Measurements from ENCODE around the gene NUP43. TPM values are rescaled to one million over a fixed set of nuclear protein-coding genes. Genes with fewer than 3 reads are reported as not detected.

The NUP43 gene
- total RNA-seq, 3 donors from 2014 or later (not counting 1 experiment from before 2014, with no cell fraction given), result 20.8 to 33.4 (median 23.5) TPM

DNA sequence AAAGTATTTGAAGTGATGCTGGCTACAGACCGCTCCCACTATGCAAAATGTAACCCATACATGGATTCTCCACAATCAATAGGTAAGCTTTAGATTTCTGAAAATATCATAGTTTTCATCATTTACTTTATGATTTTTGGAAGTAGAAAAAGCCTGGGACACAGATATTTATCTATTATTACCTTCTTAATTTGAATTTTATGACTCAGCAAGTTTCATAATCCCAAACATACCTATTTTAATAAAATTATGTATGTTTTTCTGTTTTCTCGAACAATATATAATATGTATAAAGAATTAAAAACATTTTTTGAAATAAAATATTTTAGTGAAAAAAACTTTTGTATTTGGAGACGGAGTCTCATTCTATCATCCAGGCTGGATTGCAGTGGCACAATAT, 24.9 kb upstream of the NUP43 start:
- intact Hi-C loops (cut with micrococcal nuclease), result no loop called here
- no peaks in the 10 kb centered on the region for H3K27me3 Mint-ChIP-seq (ENCODE audit: low read depth in 2 of 2)
- Histone ChIP-seq H3K9me3 (ENCODE audit: control insufficient read depth, insufficient read depth, low read length) (no peaks in the 10 kb centered on the region), H3K4me1 (ENCODE audit: control insufficient read depth, insufficient read depth, low read length) (no peaks in the 10 kb centered on the region), H3K4me3 (ENCODE audit: low read length) (no peak overlapping the region), H3K27ac (ENCODE audit: low read length) (no peak overlapping the region), H3K27me3 (ENCODE audit: control insufficient read depth, insufficient read depth, low read length) (no peaks in the 10 kb centered on the region), H3K36me3 (ENCODE audit: control insufficient read depth, insufficient read depth, low read length) (peaks cover 23% of the 10 kb centered on the region)
- peak overlapping the region in 1 of 2 donors; percentile 47 for H3K27ac Mint-ChIP-seq
- no peaks in the 10 kb centered on the region for H3K9me3 Mint-ChIP-seq
- WGBS (ENCODE audit: insufficient coverage), result 100% methylated on average over 1 of the region's 3 CpGs
- TF ChIP-seq, protein P1, sequence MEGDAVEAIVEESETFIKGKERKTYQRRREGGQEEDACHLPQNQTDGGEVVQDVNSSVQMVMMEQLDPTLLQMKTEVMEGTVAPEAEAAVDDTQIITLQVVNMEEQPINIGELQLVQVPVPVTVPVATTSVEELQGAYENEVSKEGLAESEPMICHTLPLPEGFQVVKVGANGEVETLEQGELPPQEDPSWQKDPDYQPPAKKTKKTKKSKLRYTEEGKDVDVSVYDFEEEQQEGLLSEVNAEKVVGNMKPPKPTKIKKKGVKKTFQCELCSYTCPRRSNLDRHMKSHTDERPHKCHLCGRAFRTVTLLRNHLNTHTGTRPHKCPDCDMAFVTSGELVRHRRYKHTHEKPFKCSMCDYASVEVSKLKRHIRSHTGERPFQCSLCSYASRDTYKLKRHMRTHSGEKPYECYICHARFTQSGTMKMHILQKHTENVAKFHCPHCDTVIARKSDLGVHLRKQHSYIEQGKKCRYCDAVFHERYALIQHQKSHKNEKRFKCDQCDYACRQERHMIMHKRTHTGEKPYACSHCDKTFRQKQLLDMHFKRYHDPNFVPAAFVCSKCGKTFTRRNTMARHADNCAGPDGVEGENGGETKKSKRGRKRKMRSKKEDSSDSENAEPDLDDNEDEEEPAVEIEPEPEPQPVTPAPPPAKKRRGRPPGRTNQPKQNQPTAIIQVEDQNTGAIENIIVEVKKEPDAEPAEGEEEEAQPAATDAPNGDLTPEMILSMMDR (IDR thresholded peaks at IDR 0.05), result no peak
- no peaks in the 10 kb centered on the region for H3K36me3 Mint-ChIP-seq
- DNase-seq, result no peak
- no peak for ATAC-seq
- H3K4me3 Mint-ChIP-seq, result no peak overlapping the region
- H3K4me1 Mint-ChIP-seq, result peaks cover 5 to 11% of the 10 kb centered on the region in 2 donors

DNA sequence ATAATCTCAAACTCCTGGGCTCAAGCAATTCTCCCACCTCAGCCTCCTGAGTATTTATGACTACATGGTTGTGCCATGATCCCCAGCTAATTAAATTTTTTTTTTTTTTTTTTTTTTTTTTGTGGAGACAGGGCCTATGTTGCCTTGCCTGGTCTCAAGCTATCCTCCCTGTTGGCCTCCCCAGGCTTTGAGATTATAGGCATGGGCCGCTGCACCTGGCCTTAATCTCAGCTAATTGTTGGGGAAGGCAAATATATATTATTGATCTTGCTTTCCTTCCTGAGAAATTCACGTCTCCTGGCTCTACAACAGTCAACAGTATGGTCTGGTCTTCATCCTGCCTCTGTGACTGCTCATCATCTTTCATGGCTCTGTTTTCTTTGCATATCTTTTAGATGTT, 23.3 kb upstream of the NUP43 start:
- Mint-ChIP-seq H3K9me3 (no peaks in the 10 kb centered on the region), H3K4me3 (no peak overlapping the region), H3K27ac (no peak overlapping the region), H3K36me3 (no peaks in the 10 kb centered on the region), H3K4me1 (peaks cover 5 to 11% of the 10 kb centered on the region in 2 donors), H3K27me3 (ENCODE audit: low read depth in 2 of 2) (no peaks in the 10 kb centered on the region)
- no peaks in the 10 kb centered on the region for H3K27me3 ChIP-seq (ENCODE audit: control insufficient read depth, insufficient read depth, low read length)
- no peak overlapping the region for H3K27ac ChIP-seq (ENCODE audit: low read length)
- ATAC-seq (no peak), DNase-seq (no peak)
- H3K36me3 ChIP-seq (ENCODE audit: control insufficient read depth, insufficient read depth, low read length), result peaks cover 24% of the 10 kb centered on the region
- no peaks in the 10 kb centered on the region for H3K9me3 ChIP-seq (ENCODE audit: control insufficient read depth, insufficient read depth, low read length)
- no peaks in the 10 kb centered on the region for H3K4me1 ChIP-seq (ENCODE audit: control insufficient read depth, insufficient read depth, low read length)
- TF ChIP-seq, protein P1 (IDR thresholded peaks at IDR 0.05), result no peak
- no peak overlapping the region for H3K4me3 ChIP-seq (ENCODE audit: low read length)
- 96% methylated on average over 2 of the region's 2 CpGs for WGBS (ENCODE audit: insufficient coverage)
- intact Hi-C loops (cut with micrococcal nuclease), result no loop called here

DNA sequence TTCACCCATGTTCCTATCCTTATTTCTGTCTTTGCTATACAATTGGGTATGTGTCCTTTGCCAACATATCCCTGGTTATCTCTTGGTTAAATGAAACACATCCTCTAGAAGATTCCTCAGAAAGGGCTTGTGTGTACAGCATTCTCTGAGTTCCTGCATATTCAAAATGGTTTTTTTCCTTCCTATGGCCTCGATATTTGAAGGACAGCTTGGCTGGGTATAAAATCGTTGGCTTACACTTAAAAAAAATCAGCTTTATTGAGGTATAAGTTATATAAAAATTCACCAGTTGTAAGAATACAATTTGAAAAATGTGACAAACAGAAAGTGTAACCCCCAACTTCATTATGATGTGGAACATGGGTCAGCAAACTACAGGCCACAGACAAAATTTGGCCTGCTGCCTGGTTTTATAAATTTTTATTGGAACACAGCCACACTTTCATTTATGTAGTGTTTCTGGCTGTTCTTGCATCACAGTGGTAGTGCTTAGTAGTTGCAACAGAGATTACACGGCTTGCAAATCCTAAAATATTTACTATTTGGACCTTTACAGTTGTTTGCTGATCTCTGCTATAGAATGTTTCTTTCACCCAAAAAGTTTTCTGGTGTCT, 19.9 kb upstream of the NUP43 start:
- Mint-ChIP-seq H3K36me3 (no peaks in the 10 kb centered on the region), H3K27me3 (ENCODE audit: low read depth in 2 of 2) (no peaks in the 10 kb centered on the region), H3K9me3 (no peaks in the 10 kb centered on the region), H3K27ac (no peak overlapping the region), H3K4me3 (no peak overlapping the region), H3K4me1 (peaks cover 13 to 24% of the 10 kb centered on the region in 2 donors)
- H3K27ac ChIP-seq (ENCODE audit: low read length), result no peak overlapping the region
- no peaks in the 10 kb centered on the region for H3K4me1 ChIP-seq (ENCODE audit: control insufficient read depth, insufficient read depth, low read length)
- intact Hi-C loops (cut with micrococcal nuclease), result no loop called here
- no peaks in the 10 kb centered on the region for H3K9me3 ChIP-seq (ENCODE audit: control insufficient read depth, insufficient read depth, low read length)
- ATAC-seq (no peak), DNase-seq (no peak)
- H3K4me3 ChIP-seq (ENCODE audit: low read length), result no peak overlapping the region
- peaks cover 9% of the 10 kb centered on the region for H3K36me3 ChIP-seq (ENCODE audit: control insufficient read depth, insufficient read depth, low read length)
- TF ChIP-seq, protein P1 (IDR thresholded peaks at IDR 0.05), result no peak
- no peaks in the 10 kb centered on the region for H3K27me3 ChIP-seq (ENCODE audit: control insufficient read depth, insufficient read depth, low read length)
- WGBS (ENCODE audit: insufficient coverage), result 100% methylated on average over 1 of the region's 3 CpGs

DNA sequence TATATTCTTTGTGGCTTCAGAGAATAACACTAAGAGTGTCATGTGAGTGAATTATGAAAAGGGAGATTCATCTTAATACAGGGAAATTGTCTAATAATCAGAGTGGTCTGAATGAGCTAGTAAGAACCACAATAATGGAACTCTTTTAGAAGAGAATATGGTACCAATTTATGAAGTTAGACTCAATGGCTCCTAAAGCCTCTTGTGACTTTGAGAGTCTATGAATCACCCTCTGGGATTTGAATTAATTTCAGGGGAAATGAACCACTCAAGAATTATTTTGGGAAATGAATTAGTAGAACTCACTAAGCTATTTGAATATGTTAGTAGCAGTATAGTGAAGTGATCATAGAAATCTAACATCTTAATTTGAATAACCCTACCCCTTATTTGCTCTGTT, 17.5 kb upstream of the NUP43 start:
- Mint-ChIP-seq H3K36me3 (no peaks in the 10 kb centered on the region), H3K4me1 (peaks cover 8 to 23% of the 10 kb centered on the region in 2 donors), H3K27ac (peak overlapping the region in 1 of 2 donors; percentile 25), H3K27me3 (ENCODE audit: low read depth in 2 of 2) (no peaks in the 10 kb centered on the region), H3K9me3 (no peaks in the 10 kb centered on the region), H3K4me3 (no peak overlapping the region)
- Histone ChIP-seq H3K4me1 (ENCODE audit: control insufficient read depth, insufficient read depth, low read length) (no peaks in the 10 kb centered on the region), H3K36me3 (ENCODE audit: control insufficient read depth, insufficient read depth, low read length) (peaks cover 13% of the 10 kb centered on the region), H3K27ac (ENCODE audit: low read length) (no peak overlapping the region), H3K27me3 (ENCODE audit: control insufficient read depth, insufficient read depth, low read length) (no peaks in the 10 kb centered on the region), H3K4me3 (ENCODE audit: low read length) (no peak overlapping the region), H3K9me3 (ENCODE audit: control insufficient read depth, insufficient read depth, low read length) (no peaks in the 10 kb centered on the region)
- TF ChIP-seq, protein P1 (IDR thresholded peaks at IDR 0.05), result no peak
- ATAC-seq (no peak), DNase-seq (no peak)
- intact Hi-C loops (cut with micrococcal nuclease), result no loop called here
